Omental fat pad (tissue), 4 donors: ENCODE data around the gene PRPS1L1. TPM values are rescaled to one million over a fixed set of nuclear protein-coding genes. Genes with fewer than 3 reads are reported as not detected.

ENCODE experiments used
- ATAC-seq: fragments of 150-250 bp; one replicate; pipeline ENCODE4 v1.9.1; 2016; ENCODE audit warnings: mild to moderate bottlenecking, moderate library complexity; ENCODE audit not compliant: low FRiP score
- DNase-seq: peaks from one replicate; pipeline ENCODE4 v3.0.0-alpha.2; 2019; ENCODE audit warnings: low spot score
- CTCF ChIP-seq, 3 donors: fragments of 450-650 bp; IDR thresholded peaks; one replicate each; pipeline ENCODE4 v1.5.1; 2016 to 2017; ENCODE audit warnings: antibody characterized with exemption in 3 of 3, mild to moderate bottlenecking in 3 of 3, moderate library complexity in 2 of 3
- total RNA-seq, 4 donors: library from RNA; depleted of rRNA; stranded (reverse); fragments of >200 nt; gene quantifications; one replicate each; pipeline ENCODE4 v1.1.0, GENCODE V29; 2016

Gene PRPS1L1
- total RNA-seq, 4 donors from 2014 or later, result not detected

- ATAC-seq, result no peak
Observed at GRCh38 chr7:18037609-18038008, 10.0 kb upstream of the PRPS1L1 start.

GRCh38 chr7:18036783-18037182, 9.1 kb upstream of the PRPS1L1 start:
- no peak for DNase-seq
- no peak for ATAC-seq
- TF ChIP-seq CTCF (IDR thresholded peaks at IDR 0.05), result no peak

More at GRCh38 chr7:18037609-18038008, 10.0 kb upstream of the PRPS1L1 start:
- TF ChIP-seq CTCF (IDR thresholded peaks at IDR 0.05), result no peak
- no peak for DNase-seq

GRCh38 chr7:18030758-18031157, 3.1 kb upstream of the PRPS1L1 start:
- TF ChIP-seq CTCF (IDR thresholded peaks at IDR 0.05), result no peak
- ATAC-seq (no peak), DNase-seq (no peak)

GRCh38 chr7:18020138-18020715, 7.4 kb downstream of the PRPS1L1 start:
- no peak for ATAC-seq
- no peak for TF ChIP-seq CTCF (IDR thresholded peaks at IDR 0.05)

GRCh38 chr7:18019555-18019954, 8.1 kb downstream of the PRPS1L1 start:
- DNase-seq (no peak), ATAC-seq (peak; percentile 84)
- TF ChIP-seq CTCF (IDR thresholded peaks at IDR 0.05), result no peak

More at GRCh38 chr7:18020138-18020715, 7.4 kb downstream of the PRPS1L1 start:
- DNase-seq, result no peak

- peak; percentile 46 for ATAC-seq
- no peak for DNase-seq
- no peak for TF ChIP-seq CTCF (IDR thresholded peaks at IDR 0.05)
Observed at GRCh38 chr7:18018296-18019215, 9.1 kb downstream of the PRPS1L1 start.
